Measurements from ENCODE around the gene ITM2C.

The ITM2C gene

DNA sequence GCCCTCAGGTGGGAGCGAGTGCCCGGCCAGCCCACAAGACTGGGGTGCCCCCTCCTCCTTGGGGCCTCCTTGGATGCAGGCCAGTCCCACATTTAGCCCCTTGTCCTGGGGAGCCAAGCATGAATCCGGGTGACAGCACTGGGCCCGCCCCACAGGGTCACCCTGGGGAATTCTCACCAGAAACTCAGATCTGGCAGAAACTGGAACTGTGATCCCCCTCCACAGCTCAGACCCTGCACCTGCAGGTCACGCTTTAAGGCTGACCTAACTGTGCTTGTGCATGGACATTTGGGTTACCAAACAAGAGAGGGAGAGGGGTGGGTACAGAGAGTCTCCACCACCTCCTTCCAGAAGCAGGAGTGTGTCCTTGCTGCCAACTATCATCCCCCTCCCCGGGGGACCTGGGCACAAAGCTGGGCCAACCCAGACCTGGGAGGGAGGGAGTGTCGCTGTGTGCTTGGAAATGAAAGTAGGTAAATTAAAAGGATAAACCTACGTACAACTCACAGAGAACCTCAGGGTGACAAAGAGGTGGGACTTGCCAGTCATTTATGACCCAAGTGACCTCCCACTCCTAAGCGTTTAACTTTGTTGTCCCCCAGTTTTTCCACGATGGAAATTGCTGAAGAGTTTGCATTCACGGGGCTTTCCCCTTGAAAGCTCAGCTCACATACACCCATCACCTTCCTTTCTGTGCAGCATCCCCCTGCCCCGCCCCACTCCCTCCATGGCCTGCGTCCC, 9.1 kb downstream of the ITM2C start:
- no peak for DNase-seq

DNA sequence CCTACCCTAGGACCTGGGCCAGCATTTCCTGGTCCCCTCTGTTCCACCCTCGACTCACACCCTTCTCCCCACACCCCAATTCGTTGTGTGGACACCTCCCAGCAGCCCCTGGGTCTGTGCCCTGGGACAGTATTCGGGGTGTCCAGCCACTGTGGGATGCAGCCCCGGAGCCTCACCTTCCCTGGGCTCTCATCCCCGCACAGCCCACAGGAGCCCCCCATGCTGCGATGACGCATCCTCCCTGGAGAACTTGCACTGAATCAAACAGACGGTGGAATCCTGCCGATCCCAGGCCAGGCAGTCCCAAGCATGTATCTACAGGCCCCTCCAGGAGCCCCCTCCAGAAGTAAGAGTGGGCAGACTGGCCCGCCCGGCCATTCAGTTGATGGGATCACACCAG, 9.7 kb downstream of the ITM2C start:
- DNase-seq, result no peak

DNA sequence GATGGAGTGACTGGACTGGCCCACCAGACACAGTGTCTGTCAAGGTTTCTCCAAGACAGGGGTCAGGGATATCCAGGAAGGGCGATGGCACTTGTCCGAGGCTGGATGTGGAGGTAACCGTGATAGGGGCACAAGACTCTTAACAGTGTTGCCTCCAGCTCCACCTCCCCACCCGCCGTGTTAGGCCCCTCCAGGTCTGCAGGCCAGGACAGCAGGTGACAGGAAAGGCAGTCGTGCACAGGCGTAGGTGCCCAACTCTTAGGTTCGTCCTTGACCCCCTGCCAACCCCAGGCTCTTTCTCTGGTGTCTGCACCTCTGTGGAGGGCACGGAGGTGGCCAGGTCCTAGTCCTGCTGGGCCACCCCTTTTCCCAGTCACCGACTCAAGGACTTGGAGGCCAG, 10.1 kb downstream of the ITM2C start:
- no peak for DNase-seq

DNA sequence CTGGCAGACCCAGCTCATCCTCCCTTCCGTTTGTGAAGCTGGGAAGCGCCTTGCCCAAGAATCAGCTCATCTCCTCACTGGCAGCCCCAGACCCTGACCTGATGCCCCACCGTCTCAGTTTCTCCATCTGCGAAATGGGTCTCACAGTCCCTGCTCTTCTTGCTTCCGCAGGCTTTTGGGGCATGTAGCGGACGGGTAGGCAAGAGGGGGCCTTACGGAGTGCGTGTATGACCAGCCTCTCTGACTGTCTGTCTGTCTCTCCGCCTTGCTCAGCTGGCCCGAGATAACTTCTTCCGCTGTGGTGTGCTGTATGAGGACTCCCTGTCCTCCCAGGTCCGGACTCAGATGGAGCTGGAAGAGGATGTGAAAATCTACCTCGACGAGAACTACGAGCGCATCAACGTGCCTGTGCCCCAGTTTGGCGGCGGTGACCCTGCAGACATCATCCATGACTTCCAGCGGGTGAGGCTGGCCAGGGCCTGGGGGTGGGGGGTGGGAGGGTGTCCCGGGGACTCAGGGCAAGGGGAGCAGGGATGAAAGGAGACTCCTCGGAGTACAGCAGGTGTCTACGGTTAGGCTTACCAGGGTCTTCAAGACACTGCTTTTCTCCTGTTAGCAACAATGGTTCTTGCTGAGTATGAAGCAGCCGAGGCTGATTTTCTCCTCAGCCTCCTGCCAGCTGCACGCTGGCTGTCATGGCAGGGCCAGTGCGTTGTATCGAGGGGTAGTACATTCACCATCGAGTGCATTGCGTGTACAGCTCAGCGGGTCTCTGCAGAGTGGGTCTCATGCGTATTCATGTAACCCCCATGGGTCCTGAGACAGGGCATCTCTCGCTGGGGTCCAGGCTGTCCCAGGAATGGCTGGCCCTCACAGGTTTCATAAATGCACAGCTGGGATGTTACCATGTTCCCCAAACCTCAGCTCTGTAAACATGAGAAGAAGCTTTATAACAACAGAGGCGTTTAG, 10.9 kb downstream of the ITM2C start:
- no peak for DNase-seq

DNA sequence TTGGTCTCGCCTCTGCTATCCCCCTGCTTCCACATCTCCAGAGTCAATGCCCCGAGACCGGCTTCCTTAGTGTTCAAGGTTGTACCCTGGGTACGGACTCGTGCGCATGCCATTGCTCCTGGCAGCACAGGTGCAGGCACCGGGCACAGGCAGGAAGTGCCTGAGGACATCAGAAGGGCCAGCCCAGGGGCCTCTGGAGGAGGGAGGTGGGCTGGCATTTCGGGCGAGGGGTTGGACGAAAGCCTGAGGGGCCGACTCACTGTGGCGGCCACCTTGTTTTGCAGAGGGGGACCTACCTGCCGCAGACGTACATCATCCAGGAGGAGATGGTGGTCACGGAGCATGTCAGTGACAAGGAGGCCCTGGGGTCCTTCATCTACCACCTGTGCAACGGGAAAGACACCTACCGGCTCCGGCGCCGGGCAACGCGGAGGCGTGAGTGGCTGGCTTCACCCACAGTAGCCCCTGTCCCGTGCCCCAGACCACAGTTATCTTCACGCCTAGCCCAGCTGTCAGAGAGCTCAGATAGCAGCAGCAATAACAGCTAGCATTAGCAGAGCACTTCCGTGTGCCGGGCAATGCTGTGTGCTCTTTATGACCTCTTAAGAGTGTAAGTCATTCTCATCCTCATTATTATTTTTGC, 12.5 kb downstream of the ITM2C start:
- DNase-seq, result no peak

DNA sequence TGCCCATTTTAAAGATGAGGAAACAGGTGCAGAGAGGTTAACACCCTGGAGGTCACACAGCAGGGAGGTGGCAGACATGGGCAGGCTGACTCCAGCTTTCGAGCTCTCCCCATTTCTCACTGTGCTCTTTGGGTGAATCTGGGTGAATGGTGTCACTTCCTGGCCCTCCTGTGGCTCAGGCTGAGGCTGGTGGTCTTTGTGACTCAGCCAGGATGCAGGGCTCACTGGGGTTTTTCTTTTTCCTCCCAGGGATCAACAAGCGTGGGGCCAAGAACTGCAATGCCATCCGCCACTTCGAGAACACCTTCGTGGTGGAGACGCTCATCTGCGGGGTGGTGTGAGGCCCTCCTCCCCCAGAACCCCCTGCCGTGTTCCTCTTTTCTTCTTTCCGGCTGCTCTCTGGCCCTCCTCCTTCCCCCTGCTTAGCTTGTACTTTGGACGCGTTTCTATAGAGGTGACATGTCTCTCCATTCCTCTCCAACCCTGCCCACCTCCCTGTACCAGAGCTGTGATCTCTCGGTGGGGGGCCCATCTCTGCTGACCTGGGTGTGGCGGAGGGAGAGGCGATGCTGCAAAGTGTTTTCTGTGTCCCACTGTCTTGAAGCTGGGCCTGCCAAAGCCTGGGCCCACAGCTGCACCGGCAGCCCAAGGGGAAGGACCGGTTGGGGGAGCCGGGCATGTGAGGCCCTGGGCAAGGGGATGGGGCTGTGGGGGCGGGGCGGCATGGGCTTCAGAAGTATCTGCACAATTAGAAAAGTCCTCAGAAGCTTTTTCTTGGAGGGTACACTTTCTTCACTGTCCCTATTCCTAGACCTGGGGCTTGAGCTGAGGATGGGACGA, 13.2 kb downstream of the ITM2C start:
- no peak for DNase-seq

DNA sequence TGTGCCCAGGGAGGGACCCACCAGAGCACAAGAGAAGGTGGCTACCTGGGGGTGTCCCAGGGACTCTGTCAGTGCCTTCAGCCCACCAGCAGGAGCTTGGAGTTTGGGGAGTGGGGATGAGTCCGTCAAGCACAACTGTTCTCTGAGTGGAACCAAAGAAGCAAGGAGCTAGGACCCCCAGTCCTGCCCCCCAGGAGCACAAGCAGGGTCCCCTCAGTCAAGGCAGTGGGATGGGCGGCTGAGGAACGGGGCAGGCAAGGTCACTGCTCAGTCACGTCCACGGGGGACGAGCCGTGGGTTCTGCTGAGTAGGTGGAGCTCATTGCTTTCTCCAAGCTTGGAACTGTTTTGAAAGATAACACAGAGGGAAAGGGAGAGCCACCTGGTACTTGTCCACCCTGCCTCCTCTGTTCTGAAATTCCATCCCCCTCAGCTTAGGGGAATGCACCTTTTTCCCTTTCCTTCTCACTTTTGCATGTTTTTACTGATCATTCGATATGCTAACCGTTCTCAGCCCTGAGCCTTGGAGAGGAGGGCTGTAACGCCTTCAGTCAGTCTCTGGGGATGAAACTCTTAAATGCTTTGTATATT, 14.0 kb downstream of the ITM2C start:
- DNase-seq, result no peak

DNA sequence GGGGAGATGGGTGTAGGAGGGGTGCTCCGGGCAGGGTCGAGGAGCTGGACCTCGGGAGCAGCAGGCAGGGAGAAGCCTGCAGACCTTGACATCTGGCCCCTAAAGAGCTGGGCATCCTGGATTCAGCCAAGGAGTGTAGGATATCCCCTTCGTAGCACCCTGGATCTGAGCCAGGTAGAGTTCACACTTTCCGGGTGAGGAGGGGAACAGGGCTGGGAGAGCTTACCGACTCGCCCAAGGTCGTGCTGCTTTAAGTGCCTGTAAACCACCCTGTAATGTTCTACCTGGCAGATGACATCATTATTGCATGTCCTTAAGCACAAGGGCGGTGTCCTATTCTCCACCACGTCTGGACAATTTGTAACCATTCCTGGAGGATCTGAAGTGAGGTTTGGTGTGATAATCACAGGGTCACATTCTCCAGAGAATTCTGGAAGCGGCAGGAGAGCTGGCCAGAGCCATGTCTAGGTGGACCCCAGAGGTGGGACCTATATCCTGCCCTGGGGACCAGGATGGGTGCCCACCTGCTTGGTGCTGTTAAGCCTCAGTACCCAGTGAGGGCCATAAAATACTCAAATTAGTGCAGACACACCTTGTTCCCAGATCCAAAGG, 14.6 kb downstream of the ITM2C start:
- DNase-seq, result no peak

DNA sequence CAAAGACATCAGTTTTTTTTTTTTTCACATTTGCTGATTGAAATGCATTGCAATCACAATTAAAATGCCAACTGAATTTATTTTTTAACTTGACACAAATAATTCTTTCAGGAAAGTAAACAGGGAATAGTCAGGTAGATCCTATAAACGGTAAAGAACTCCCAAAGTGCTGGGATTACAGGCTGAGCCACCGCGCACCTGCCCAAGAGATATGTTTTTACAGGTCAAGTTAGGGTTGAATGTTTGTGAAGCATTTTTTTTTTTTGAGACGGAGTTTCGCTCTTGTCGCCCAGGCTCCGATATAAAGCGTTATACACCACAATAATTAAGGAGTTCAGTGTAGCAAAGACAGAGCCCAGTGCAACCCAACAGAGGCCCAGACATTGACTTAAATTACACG, 15.1 kb downstream of the ITM2C start:
- DNase-seq, result no peak

DNA sequence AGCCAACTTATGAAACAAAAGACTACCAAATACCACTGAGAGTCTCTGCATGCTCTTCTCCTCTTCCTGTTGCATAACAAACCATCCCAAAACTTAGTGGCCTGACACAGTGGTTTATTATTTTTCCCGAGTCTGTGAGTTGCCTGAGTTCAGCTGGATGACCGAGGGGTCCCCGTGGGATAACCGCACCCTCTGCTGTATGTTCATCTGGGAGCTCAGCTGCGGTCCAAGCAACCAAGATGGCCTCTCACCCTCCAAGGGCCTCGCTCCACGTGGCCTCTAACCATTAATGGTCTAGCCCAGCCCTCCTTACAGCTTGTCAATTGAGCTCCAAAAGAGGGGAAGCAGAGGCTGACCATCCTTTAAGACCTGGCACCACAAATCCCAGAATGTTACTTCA, 17.1 kb downstream of the ITM2C start:
- no peak for DNase-seq

DNA sequence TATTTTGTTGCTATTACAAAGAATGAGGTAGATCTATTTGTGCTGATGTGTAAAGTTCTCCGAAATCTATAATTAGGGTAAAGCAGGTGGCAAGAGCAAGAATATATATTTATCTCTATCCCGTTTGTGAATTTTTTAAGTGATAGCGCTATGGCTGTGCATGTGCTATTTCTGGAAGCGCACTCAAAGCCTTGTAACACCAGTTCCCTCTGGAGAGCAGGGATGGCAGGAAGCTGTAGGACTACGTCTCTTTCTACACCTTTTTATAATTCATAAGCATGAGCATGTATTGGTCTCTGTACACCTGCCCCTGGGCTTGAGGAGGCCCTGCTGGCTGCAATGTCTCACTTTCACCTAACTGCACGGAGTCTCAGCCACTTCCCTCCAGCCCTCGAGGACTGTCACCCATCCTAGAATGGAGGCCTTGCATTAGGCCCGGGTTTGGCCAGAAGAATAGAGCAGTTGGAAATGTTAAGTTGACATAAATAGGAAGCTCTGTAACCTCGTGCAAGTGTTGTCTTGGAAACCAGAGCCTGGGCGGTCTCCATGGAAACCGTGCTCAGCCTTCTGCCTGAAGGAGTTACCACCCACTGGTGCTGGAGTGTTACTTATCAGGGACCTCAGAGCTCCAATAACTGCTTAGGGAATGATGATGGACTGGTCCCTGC, 20.9 kb downstream of the ITM2C start:
- no peak for DNase-seq

DNA sequence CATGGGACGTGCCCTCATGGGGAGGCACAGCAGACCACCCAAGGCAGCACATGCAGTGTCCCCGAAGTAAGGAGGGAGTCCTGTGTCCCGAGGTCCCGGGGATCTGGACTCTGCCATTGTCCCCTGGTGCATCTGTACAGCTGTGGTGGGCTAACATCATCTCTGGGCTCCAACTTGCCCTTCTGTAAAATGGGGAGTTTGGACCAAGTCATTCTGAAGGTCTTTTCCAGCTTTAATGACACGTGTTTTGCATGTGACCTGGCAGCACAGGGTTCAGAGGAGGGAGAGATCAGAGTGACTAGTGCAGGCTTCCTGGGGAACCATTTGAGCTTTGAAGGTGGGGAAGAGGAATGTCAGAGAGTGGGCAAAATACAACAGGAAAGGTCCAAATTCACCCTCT, 21.5 kb downstream of the ITM2C start:
- DNase-seq, result no peak

DNA sequence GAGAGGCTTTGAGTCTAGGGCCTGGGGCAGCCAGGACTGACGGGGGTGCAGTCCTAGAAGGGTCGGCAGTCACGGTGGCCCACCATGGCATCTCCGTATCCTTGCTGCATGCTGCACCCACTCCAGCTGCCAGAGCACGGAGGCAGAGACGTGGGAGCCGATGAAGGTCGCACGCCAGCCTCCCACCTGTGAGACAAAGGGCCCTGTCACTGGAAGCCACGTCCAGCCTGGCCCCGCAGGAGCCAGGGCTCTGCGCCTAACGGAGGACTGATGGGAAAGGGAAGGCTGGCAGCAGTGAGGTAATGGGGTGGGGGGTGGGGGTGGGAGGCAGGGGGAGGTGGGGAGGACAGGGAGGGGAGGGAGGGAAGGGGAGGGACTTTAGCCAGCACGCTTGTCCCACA, 21.9 kb downstream of the ITM2C start:
- DNase-seq, result no peak

DNA sequence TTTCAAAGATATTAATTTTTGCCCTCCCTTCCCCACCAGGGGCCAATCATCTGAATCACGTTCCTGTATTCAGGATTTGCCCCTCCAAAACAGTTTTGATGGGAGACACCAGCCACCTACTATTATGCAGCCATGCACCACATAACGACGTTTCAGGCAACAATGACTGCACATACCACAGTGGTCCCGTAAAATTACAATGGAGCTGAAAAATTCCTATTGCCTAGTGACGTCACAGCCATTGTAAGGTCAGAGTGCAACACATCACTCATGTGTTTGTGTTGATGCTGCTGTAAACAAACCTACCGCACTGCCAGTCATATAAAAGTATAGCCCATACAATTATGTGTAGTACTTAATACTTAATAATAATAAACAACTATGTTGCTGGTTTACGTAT, 22.6 kb downstream of the ITM2C start:
- DNase-seq, result no peak

DNA sequence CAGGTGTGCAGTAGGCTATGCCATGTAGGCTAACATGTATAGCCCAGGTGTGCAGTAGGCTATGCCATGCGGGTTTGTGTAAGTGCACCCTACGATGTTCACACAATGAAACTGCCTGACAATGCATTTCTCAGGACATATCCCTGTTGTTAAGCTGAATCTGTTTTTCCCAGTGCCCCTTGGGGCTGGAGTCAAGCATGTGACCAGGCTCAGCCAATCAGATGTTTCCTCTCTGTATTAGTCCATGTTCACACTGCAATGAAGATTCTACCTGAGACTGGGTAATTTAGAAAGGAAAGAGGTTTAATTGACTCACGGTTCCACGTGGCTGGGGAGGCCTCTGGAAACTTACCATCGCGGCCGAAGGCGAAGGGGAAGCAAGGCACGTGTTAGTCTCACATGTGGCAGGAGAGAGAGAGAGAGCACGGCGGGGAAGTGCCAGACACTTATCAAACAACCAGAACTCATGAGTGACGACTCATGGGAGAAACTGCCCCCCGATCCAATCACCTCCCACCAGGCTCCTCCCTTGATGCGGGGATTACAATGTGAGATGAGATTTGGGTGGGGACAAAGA, 24.2 kb downstream of the ITM2C start:
- DNase-seq, result no peak

DNA sequence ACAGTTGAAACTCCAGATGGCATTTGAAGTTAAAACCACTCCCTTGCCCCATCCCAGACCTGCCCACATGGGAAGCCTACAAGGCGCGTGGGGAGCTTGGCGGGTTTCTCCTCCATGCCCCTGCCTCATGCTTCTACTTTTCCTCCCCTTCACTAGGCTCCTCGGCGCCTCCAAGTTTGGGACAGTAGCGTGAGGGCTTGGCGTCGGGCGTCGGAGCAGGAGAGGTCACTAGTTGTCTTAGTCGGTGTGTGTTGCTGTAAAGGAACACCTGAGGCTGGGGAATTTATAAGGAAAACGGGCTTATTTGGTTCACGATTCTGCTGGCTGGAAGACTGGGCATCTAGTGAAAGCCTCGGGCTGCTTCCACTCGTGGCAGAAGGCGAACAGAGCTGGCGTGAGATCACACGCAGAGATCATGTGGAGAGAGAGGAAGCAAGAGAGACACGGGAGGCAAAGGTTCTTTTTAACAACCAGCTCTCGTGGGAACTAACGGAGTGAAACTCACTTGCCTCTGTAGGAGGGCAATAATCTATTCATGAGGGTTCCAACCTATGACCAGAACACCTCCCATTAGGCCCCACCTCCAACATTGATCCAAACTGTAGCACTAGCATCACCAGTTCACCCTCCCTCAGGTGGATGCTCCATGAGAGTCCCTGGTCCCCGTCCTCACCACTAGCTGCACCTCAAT, 25.3 kb downstream of the ITM2C start:
- DNase-seq, result no peak

DNA sequence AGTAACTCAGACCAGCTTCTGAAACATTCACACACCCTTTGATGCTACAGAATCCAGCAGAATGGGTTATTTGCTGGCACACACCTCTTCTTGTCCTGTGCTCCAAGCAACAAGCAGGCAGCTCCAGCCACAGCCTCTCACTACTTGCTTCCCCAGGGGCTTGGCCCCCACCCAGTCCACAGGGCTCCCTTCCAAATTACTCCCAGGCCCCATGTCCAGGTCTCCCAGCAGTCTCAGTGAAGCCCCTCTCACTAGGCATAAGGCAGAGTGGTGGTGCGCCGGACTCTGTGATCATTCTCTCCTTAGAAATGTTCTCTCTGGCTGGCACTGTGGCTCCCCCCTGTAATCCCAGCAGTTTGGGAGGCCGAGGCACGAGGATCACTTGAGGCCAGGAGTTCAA, 25.9 kb downstream of the ITM2C start:
- DNase-seq, result no peak

DNA sequence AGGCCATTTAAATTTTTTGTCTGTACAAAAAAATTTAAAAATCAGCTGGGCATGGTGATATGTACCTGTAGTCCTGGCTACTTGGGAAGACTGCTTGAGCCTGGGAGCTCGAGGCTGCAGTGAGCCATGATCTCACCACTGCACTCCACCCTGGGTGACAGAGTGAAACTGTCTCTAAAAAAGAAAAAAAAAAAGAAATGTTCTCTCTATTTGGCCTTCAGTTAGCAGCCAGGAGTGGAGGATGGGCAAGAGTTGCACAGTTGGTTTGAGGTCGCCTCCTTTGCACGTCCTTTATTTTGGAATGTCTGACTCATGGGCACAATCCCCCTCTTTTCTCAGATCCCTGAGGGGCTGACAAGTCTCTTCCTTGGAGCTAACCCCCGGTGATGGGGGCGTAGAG, 26.3 kb downstream of the ITM2C start:
- DNase-seq, result no peak

DNA sequence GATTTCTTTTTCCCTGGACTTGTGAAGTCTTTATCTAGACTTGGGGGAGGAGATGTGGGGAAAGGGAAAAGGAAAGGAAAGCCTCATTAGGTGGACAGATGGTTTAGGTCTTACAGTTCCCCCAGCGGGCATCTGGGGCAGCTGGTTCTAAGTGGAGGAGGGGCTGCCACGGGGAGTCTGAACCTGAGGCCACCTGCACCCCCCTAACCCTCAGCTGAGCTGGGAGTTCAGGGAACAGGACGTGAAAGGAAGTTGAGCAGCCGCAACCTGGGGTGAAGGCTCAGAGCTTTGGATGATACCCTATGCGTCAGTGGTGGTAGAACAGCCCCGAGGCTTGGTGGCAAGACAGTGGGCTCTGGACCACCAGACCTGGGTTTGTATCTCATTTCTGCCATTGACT, 26.8 kb downstream of the ITM2C start:
- no peak for DNase-seq

DNA sequence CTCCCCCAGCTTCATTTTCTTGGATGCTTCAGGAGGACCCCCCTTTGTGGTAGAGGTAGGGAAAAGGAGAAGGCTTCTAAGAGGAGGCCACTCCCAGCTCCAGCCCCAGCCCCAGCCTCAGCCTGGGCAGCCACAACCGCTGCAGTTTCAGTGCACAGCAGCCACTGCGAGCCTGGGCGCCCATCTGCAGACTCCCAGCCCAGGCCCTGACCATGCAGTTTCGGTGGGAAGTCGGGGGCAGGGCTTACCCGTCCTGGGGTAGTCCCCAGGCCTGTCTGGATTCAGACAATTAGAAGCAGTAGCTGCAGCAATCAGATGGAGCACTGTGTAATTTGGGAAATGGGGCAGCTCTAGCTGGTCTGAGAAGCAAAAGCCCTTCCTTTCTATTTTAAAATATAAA, 28.6 kb downstream of the ITM2C start:
- DNase-seq, result no peak

Data from NCI-H1436 treated with DMSO at 0.1 percent for 48 hours (cell line).